GM19395 (cell line): Measurements from ENCODE around the gene SGMS1.
"Not testable (repeated sequence)": the region's sequence is repeated elsewhere in the genome, so short reads cannot be mapped to it uniquely, and the experiment has no call there.

ENCODE experiments used
- ATAC-seq: cut with Tn5 transposase; IDR thresholded peaks from one replicate; pipeline ENCODE4 v1.9.1; 2021; ENCODE audit warnings: mild to moderate bottlenecking, moderate library complexity; ENCODE audit not compliant: unreplicated experiment

Gene SGMS1

GRCh38 chr10:50437248-50437647 is 186.5 kb downstream of the SGMS1 start:
- peak; percentile 48 for ATAC-seq

- ATAC-seq: no peak
Observed at GRCh38 chr10:50436805-50437204, 187.0 kb downstream of the SGMS1 start.

- ATAC-seq: peak; percentile 69
Observed at GRCh38 chr10:50432211-50433009, 191.3 kb downstream of the SGMS1 start.

- ATAC-seq: peak; percentile 89
Observed at GRCh38 chr10:50431791-50432190, 192.0 kb downstream of the SGMS1 start.

- no peak for ATAC-seq
Observed at GRCh38 chr10:50431133-50431532, 192.6 kb downstream of the SGMS1 start.

GRCh38 chr10:50426485-50426884 is 197.3 kb downstream of the SGMS1 start:
- ATAC-seq: peak; percentile 90

- not testable (repeated sequence) for ATAC-seq
Observed at GRCh38 chr10:50425215-50425614, 198.5 kb downstream of the SGMS1 start.

- no peak for ATAC-seq
Observed at GRCh38 chr10:50423448-50423847, 200.3 kb downstream of the SGMS1 start.

GRCh38 chr10:50422259-50422658 is 201.5 kb downstream of the SGMS1 start:
- no peak for ATAC-seq

GRCh38 chr10:50421026-50421719 is 202.6 kb downstream of the SGMS1 start:
- peak; percentile 45 for ATAC-seq

- no peak for ATAC-seq
Observed at GRCh38 chr10:50420196-50420595, 203.6 kb downstream of the SGMS1 start.

- no peak for ATAC-seq
Observed at GRCh38 chr10:50419756-50420155, 204.0 kb downstream of the SGMS1 start.

GRCh38 chr10:50419091-50419490 is 204.7 kb downstream of the SGMS1 start:
- ATAC-seq: no peak

- peak; percentile 90 for ATAC-seq
Observed at GRCh38 chr10:50417886-50418830, 205.6 kb downstream of the SGMS1 start.

- peak; percentile 19 for ATAC-seq
Observed at GRCh38 chr10:50417486-50417885, 206.3 kb downstream of the SGMS1 start.

- no peak for ATAC-seq
Observed at GRCh38 chr10:50416881-50417280, 206.9 kb downstream of the SGMS1 start.

GRCh38 chr10:50416181-50416824 is 207.5 kb downstream of the SGMS1 start:
- no peak for ATAC-seq

GRCh38 chr10:50415292-50415691 is 208.5 kb downstream of the SGMS1 start:
- ATAC-seq: no peak

- ATAC-seq: no peak
Observed at GRCh38 chr10:50410066-50410811, 213.5 kb downstream of the SGMS1 start.
